ENCODE measurements around the gene GTF2H2C.

GRCh38 chr5:69510694-69511093 is 49.3 kb upstream of the GTF2H2C start:
- TF ChIP-seq TAF1 (IDR thresholded peaks at IDR 0.05; ENCODE audit: low read depth, low read length) (no peak), YY1 (IDR thresholded peaks at IDR 0.05; ENCODE audit: low read depth, low read length) (no peak), MAFK (IDR thresholded peaks at IDR 0.05; ENCODE audit: low read depth, low read length) (no peak), ZNF274 (IDR thresholded peaks at IDR 0.05; ENCODE audit: borderline replicate concordance, extremely low read depth, low read length) (no peak), POLR2AphosphoS5 (IDR thresholded peaks at IDR 0.05; ENCODE audit: low read depth, low read length) (no peak)
